GM12892 (cell line): ENCODE measurements around the gene FHL3.
"Not testable (repeated sequence)": the region's sequence is repeated elsewhere in the genome, so short reads cannot be mapped to it uniquely, and the experiment has no call there.

ENCODE experiments used
- DNase-seq: peaks from one replicate; pipeline ENCODE4 v3.0.0; 2011; ENCODE audit not compliant: insufficient read length
- FAIRE-seq: peaks from 2 replicates; lab custom pipeline; 2011; peaks lifted over from hg19 to GRCh38; lab: Jason Lieb, UNC
- POLR2A ChIP-seq: IDR thresholded peaks from 2 replicates; pipeline ENCODE4 v1.6.1; 2011; ENCODE audit warnings: low read depth, low read length, control low read depth
- POLR2AphosphoS5 ChIP-seq: IDR thresholded peaks from 2 replicates; pipeline ENCODE4 v1.6.1; 2011; ENCODE audit warnings: low read depth, low read length, control low read depth
- TAF1 ChIP-seq: IDR thresholded peaks from 2 replicates; pipeline ENCODE4 v1.6.1; 2011; ENCODE audit warnings: low read depth, mild to moderate bottlenecking, control low read depth, low read length, borderline replicate concordance

The FHL3 gene

GRCh38 chr1:37989361-37989930 lies 15.9 kb downstream of the FHL3 start:
- TF ChIP-seq POLR2AphosphoS5 (no peak), TAF1 (no peak), POLR2A (no peak)
- FAIRE-seq (peak; percentile 30), DNase-seq (no peak)

- TF ChIP-seq TAF1 (no peak), POLR2AphosphoS5 (no peak), POLR2A (no peak)
- no peak for DNase-seq
- FAIRE-seq: no peak
These were observed 17.6 kb downstream of the FHL3 start for GRCh38 chr1:37987679-37988078.

- FAIRE-seq (no peak), DNase-seq (no peak)
These were observed 21.8 kb downstream of the FHL3 start for GRCh38 chr1:37983546-37983945.

GRCh38 chr1:37978541-37978940 lies 26.8 kb downstream of the FHL3 start:
- TF ChIP-seq POLR2AphosphoS5: no peak
- no peak for TF ChIP-seq TAF1
- no peak for TF ChIP-seq POLR2A
- FAIRE-seq: no peak
- DNase-seq: no peak

More at GRCh38 chr1:37983546-37983945, 21.8 kb downstream of the FHL3 start:
- TF ChIP-seq TAF1 (no peak), POLR2A (no peak), POLR2AphosphoS5 (no peak)

GRCh38 chr1:37975083-37975482 lies 30.2 kb downstream of the FHL3 start:
- FAIRE-seq, DNase-seq: not testable (repeated sequence)

- DNase-seq (no peak), FAIRE-seq (no peak)
- TF ChIP-seq TAF1: no peak
- TF ChIP-seq POLR2AphosphoS5: no peak
- TF ChIP-seq POLR2A: no peak
These were observed 30.7 kb downstream of the FHL3 start for GRCh38 chr1:37974567-37974966.

- not testable (repeated sequence) for DNase-seq
These were observed 31.6 kb downstream of the FHL3 start for GRCh38 chr1:37973684-37974083.

GRCh38 chr1:37965301-37965700 lies 40.0 kb downstream of the FHL3 start:
- TF ChIP-seq POLR2AphosphoS5: no peak
- no peak for DNase-seq
- FAIRE-seq: no peak

More at GRCh38 chr1:37973684-37974083, 31.6 kb downstream of the FHL3 start:
- FAIRE-seq: not testable (repeated sequence)

- not testable (repeated sequence) for DNase-seq, FAIRE-seq
These were observed 41.2 kb downstream of the FHL3 start for GRCh38 chr1:37964106-37964505.

GRCh38 chr1:37958690-37959089 lies 46.6 kb downstream of the FHL3 start:
- no peak for FAIRE-seq
- no peak for DNase-seq
- TF ChIP-seq POLR2A: no peak
- TF ChIP-seq POLR2AphosphoS5: no peak
- TF ChIP-seq TAF1: no peak

- TF ChIP-seq POLR2A: 0 out of 2 replicates have a peak, but pooled peaks have one; percentile 18
- no peak for TF ChIP-seq TAF1
- FAIRE-seq (no peak), DNase-seq (no peak)
These were observed 49.6 kb downstream of the FHL3 start for GRCh38 chr1:37955685-37956084.

- TF ChIP-seq TAF1: no peak
- no peak for TF ChIP-seq POLR2AphosphoS5
- no peak for TF ChIP-seq POLR2A
- FAIRE-seq (no peak), DNase-seq (no peak)
These were observed 50.9 kb downstream of the FHL3 start for GRCh38 chr1:37954316-37954971.

GRCh38 chr1:37952738-37953137 lies 52.6 kb downstream of the FHL3 start:
- TF ChIP-seq POLR2A (no peak), TAF1 (no peak), POLR2AphosphoS5 (no peak)
- FAIRE-seq (no peak), DNase-seq (no peak)
